Measurements from ENCODE around the gene TMEM42. TPM values are rescaled to one million over a fixed set of nuclear protein-coding genes. Genes with fewer than 3 reads are reported as not detected.

Gene TMEM42
- total RNA-seq, 1 experiment from 2014 or later: 1.6 TPM

DNA sequence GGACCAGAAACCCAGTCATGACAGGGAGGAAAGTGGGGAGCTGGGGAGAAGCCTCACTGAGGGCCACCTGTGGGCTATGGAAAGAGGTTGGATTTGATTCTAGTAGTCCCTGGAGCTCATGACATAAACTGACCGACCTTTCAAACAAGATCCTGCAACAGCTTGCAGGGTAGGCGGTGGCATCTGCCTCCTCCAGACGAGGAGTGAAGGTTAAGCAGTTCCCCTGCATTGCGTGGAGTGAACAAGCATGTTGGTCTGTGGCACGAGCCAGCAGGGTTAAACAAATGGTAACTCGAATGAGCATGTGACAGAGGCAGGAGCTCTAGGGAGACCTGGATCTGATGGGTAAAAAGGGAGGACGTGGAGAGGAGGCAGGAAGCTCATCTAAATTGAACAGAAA, 25.4 kb downstream of the TMEM42 start:
- H3K9me3 ChIP-seq (replicated peaks): no peaks in the 10 kb centered on the region
- no peak overlapping the region for H3K27ac ChIP-seq
- no peak overlapping the region for H3K4me3 ChIP-seq
- peaks cover 26% of the 10 kb centered on the region for H3K4me1 ChIP-seq
- H3K27me3 ChIP-seq: no peaks in the 10 kb centered on the region
- no peak for DNase-seq
- no peaks in the 10 kb centered on the region for H3K36me3 ChIP-seq

DNA sequence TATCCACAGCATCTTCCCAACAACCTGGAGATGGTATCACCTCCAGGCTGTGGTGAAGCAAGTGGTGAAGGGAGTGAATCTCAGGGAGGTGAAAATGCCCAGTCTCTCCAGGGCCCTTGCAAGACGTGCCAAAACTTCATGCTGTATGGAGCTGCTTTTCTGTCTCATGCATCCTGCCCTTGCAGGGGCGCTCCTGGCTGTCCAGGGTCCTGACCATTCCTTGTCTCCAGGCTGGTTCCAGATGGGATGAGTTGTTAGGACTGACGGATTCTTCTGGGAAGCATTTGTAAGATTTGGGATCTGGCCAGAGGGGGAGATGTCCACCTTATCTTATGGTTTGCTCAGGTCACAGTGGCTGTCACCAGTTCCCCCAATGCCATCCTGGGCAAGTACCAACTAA, 28.5 kb downstream of the TMEM42 start:
- Histone ChIP-seq H3K4me1 (peaks cover 9% of the 10 kb centered on the region), H3K36me3 (no peaks in the 10 kb centered on the region), H3K27ac (no peak overlapping the region), H3K27me3 (no peaks in the 10 kb centered on the region), H3K4me3 (no peak overlapping the region), H3K9me3 (replicated peaks) (no peaks in the 10 kb centered on the region)
- DNase-seq: no peak

- no peak for DNase-seq
- Histone ChIP-seq H3K4me1 (peaks cover 3% of the 10 kb centered on the region), H3K27ac (no peak overlapping the region), H3K36me3 (no peaks in the 10 kb centered on the region), H3K4me3 (no peak overlapping the region), H3K27me3 (no peaks in the 10 kb centered on the region), H3K9me3 (replicated peaks) (no peaks in the 10 kb centered on the region)
Measured at GRCh38 chr3:44890852-44891251, 29.1 kb downstream of the TMEM42 start.

DNA sequence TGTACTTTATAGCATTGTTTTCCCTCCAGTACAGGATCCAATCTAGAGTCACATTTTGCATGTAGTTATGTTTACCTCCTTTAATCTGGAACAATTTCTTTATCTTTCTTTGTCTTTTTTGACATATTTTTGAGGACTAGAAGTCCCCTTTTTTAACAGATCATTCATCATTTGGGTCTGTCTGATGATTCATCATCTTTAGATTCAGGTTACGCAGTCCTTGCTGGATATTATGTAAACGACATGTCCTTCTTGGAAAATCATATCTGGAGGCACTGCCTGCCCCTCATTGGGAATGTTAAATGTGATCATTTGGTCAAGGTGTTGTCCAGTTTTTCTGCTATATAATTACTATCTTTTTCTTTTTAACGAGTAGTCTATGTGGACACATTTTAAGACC, 31.0 kb downstream of the TMEM42 start:
- Histone ChIP-seq H3K27me3 (no peaks in the 10 kb centered on the region), H3K9me3 (replicated peaks) (no peaks in the 10 kb centered on the region), H3K4me3 (no peak overlapping the region), H3K4me1 (no peaks in the 10 kb centered on the region), H3K27ac (no peak overlapping the region), H3K36me3 (no peaks in the 10 kb centered on the region)
- no peak for DNase-seq

DNA sequence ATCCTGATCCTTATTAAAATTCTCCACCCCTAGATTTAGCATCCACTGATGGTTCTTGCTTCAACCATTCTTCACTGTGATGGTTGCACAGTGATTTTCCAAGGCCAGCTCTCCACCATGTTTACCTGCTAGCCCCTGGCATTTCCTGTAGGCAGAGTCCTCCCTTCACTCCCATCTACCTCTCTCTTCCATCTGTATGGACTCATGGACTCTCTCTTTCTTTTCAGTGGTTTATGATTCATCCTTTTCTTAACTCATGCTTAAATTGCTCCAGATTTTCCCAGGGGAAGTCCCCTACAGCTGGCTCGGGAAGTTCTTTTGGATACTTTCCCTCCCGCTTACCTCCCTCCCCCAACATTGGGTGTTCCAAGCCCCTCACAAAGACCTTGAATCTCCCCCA, 31.4 kb downstream of the TMEM42 start:
- Histone ChIP-seq H3K4me1 (no peaks in the 10 kb centered on the region), H3K36me3 (no peaks in the 10 kb centered on the region), H3K27me3 (no peaks in the 10 kb centered on the region), H3K27ac (no peak overlapping the region), H3K4me3 (no peak overlapping the region), H3K9me3 (replicated peaks) (no peaks in the 10 kb centered on the region)
- no peak for DNase-seq

GRCh38 chr3:44894485-44894884, 32.8 kb downstream of the TMEM42 start:
- Histone ChIP-seq H3K9me3 (replicated peaks) (no peaks in the 10 kb centered on the region), H3K27me3 (no peaks in the 10 kb centered on the region), H3K4me1 (no peaks in the 10 kb centered on the region), H3K36me3 (no peaks in the 10 kb centered on the region), H3K4me3 (no peak overlapping the region), H3K27ac (no peak overlapping the region)
- no peak for DNase-seq

DNA sequence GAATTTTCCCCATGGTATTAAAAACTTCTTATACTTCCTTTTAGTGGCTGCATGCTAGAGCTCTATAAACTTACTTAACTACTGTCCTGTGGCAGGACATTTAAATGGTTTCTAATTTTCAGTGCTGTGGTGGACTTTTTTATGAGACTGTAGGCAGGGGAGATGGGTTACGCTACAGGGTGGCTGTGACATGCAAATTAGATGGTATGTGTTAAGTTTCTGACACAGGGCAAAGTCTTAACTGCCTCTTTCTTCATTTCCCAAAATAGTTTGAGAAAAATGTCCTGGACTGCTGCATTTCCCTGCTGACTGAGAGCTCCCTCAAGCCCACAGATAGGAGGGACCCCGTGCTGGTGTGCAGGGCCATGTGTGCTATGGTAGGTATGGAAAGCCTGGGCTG, 34.7 kb downstream of the TMEM42 start:
- Histone ChIP-seq H3K27me3 (no peaks in the 10 kb centered on the region), H3K36me3 (no peaks in the 10 kb centered on the region), H3K4me3 (no peak overlapping the region), H3K9me3 (replicated peaks) (no peaks in the 10 kb centered on the region), H3K4me1 (no peaks in the 10 kb centered on the region), H3K27ac (no peak overlapping the region)
- no peak for DNase-seq

- Histone ChIP-seq H3K36me3 (no peaks in the 10 kb centered on the region), H3K4me1 (no peaks in the 10 kb centered on the region), H3K4me3 (no peak overlapping the region), H3K9me3 (replicated peaks) (no peaks in the 10 kb centered on the region), H3K27me3 (no peaks in the 10 kb centered on the region), H3K27ac (no peak overlapping the region)
- no peak for DNase-seq
Measured at GRCh38 chr3:44899683-44900367, 38.1 kb downstream of the TMEM42 start.

GRCh38 chr3:44902628-44903027, 40.9 kb downstream of the TMEM42 start:
- no peak for DNase-seq
- H3K27me3 ChIP-seq: no peaks in the 10 kb centered on the region
- H3K9me3 ChIP-seq (replicated peaks): no peaks in the 10 kb centered on the region
- H3K4me1 ChIP-seq: no peaks in the 10 kb centered on the region
- no peaks in the 10 kb centered on the region for H3K36me3 ChIP-seq
- H3K4me3 ChIP-seq: no peak overlapping the region
- H3K27ac ChIP-seq: no peak overlapping the region

GRCh38 chr3:44903314-44903713, 41.6 kb downstream of the TMEM42 start:
- Histone ChIP-seq H3K4me1 (no peaks in the 10 kb centered on the region), H3K9me3 (replicated peaks) (no peaks in the 10 kb centered on the region), H3K27ac (no peak overlapping the region), H3K4me3 (no peak overlapping the region), H3K36me3 (no peaks in the 10 kb centered on the region), H3K27me3 (no peaks in the 10 kb centered on the region)
- DNase-seq: no peak

DNA sequence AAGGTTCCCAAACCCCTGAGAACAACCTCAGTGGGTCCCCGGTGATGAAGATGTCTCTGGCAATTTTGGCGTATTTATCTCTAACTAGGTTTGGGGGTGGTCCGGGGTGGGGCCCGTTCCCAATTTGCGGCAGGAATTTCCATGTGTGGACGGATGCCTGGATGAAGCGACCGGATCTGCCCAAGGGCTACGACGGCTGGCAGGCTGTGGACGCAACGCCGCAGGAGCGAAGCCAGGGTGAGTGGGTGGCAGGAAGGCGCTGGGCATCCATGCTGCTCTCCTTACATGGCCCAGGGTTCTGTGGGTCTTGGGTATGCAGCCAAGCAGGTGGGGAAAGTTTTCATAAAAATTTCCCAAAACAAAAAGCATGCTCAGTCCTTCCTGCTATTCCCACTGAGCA, 42.0 kb downstream of the TMEM42 start:
- no peak overlapping the region for H3K27ac ChIP-seq
- no peaks in the 10 kb centered on the region for H3K4me1 ChIP-seq
- no peaks in the 10 kb centered on the region for H3K27me3 ChIP-seq
- H3K9me3 ChIP-seq (replicated peaks): no peaks in the 10 kb centered on the region
- DNase-seq: no peak
- no peak overlapping the region for H3K4me3 ChIP-seq
- H3K36me3 ChIP-seq: no peaks in the 10 kb centered on the region

DNA sequence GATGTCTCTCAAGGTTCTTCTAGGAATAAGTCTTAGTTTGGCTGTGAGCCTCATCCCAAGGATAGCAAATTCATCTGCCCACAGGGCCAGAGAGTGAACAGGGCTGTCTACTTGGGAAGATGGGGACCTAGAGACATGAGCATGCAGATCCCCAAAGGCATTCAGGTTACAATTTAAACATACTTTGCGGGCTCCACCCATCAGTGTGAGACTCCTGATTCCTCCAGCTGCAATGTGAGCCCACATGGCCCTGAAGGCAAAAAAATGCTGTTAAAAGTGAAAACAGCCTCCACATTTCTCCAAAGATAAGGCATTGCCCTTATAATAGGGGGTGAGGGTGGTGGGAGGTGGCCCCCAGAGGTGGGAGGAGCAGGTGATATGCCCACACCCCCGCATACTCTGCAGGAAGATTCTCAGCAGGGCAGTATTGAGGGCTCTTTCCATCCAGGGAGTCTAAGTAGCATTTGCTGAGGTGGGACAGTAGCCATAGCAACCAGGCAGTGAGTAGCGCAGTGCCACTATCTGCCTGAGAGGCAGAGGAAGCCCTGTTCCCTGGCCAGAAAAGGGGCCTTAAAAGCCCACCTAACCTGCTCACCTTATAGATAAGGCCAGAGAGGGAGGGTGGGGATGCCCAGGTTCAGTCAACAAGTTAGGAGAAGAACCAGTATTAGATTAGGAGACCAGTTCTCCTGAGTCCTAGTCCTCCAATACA, 43.9 kb downstream of the TMEM42 start:
- Histone ChIP-seq H3K4me1 (no peaks in the 10 kb centered on the region), H3K27me3 (no peaks in the 10 kb centered on the region), H3K36me3 (no peaks in the 10 kb centered on the region), H3K4me3 (no peak overlapping the region), H3K27ac (no peak overlapping the region), H3K9me3 (replicated peaks) (no peaks in the 10 kb centered on the region)
- no peak for DNase-seq

DNA sequence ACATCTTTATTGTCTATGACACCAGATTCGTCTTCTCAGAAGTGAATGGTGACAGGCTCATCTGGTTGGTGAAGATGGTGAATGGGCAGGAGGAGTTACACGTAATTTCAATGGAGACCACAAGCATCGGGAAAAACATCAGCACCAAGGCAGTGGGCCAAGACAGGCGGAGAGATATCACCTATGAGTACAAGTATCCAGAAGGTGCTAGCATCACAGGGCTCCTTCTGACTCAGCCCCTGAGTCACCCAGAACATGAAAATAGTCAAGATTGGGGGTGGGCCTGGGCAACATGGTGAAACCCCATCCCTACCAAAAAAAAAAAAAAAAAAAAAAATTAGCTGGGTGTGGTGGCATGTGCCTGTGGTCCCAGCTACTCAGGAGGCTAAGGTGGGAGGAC, 45.3 kb downstream of the TMEM42 start:
- Histone ChIP-seq H3K4me1 (no peaks in the 10 kb centered on the region), H3K4me3 (no peak overlapping the region), H3K9me3 (replicated peaks) (no peaks in the 10 kb centered on the region), H3K27me3 (no peaks in the 10 kb centered on the region), H3K36me3 (no peaks in the 10 kb centered on the region), H3K27ac (no peak overlapping the region)
- no peak for DNase-seq

DNA sequence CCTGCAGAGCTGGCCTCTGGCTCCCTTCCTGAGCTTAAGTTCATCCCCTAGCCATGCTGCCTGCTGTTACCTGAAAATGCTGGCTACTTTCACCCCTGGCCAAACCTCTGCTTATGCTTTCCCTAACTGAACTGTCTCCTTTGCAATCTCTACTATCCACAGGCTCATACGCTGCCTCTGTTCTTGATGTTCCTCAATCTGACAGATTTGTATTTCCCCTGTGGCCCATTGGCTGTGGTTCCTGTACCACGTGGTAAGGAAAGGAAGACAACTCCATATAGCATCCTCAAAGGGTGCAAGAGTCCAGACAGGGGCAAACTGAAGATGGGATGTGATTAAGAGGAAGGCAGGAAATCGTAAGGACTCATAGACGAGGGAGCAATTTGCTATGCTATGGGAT, 45.9 kb downstream of the TMEM42 start:
- no peaks in the 10 kb centered on the region for H3K9me3 ChIP-seq (replicated peaks)
- H3K36me3 ChIP-seq: no peaks in the 10 kb centered on the region
- H3K27me3 ChIP-seq: no peaks in the 10 kb centered on the region
- no peak overlapping the region for H3K27ac ChIP-seq
- DNase-seq: no peak
- no peak overlapping the region for H3K4me3 ChIP-seq
- no peaks in the 10 kb centered on the region for H3K4me1 ChIP-seq

DNA sequence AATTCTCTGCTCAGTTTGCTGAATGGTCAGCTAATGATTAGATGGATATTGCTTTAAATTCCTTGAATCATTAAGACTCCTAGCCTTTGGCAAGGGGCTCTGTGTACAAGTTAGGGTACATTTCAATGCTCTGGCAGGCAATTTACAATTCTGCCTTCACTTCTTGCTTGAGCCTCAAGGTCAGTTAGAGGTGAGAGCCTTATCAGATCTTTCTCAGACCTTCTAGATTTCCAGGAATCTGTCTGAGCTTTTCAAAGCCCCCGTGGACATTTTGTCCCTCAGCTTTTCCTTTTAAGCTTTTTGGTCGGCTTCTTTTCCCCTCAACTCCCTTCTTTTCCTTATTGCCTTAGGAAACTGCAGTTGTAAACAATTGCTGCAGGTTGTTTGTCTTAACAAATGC, 47.4 kb downstream of the TMEM42 start:
- Histone ChIP-seq H3K36me3 (no peaks in the 10 kb centered on the region), H3K27me3 (no peaks in the 10 kb centered on the region), H3K4me3 (no peak overlapping the region), H3K27ac (no peak overlapping the region), H3K9me3 (replicated peaks) (no peaks in the 10 kb centered on the region), H3K4me1 (no peaks in the 10 kb centered on the region)
- DNase-seq: no peak

DNA sequence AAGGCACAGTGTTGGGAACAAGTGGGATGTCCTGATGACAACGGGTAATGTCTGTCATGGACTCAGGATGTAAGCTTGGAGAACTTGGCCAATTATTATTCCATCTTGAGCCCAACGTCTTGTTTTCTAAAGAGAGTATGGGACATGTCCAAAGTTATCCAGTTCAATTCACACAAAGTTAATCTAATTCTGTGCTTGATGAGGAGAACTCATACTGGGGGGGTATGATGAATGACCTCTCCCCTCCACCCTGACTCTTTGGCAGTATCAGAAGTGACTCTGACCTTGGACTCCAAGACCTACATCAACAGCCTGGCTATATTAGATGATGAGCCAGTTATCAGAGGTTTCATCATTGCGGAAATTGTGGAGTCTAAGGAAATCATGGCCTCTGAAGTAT, 49.0 kb downstream of the TMEM42 start:
- Histone ChIP-seq H3K4me1 (no peaks in the 10 kb centered on the region), H3K9me3 (replicated peaks) (no peaks in the 10 kb centered on the region), H3K27ac (no peak overlapping the region), H3K4me3 (no peak overlapping the region), H3K27me3 (no peaks in the 10 kb centered on the region), H3K36me3 (no peaks in the 10 kb centered on the region)
- no peak for DNase-seq
